OCI-LY7 (cell line): Measurements from ENCODE around the gene MFSD2A.

ENCODE experiments used
- CTCF ChIP-seq: fragments of 200-600 bp; sonication (generic); conservative IDR thresholded peaks from 2 replicates; pipeline ENCODE4 v1.5.1; 2014; ENCODE audit warnings: mild to moderate bottlenecking, antibody characterized with exemption, low read length, moderate library complexity, mixed read lengths
- EZH2phosphoT487 ChIP-seq: fragments of 200-600 bp; sonication (generic); IDR thresholded peaks from 2 replicates; pipeline ENCODE4 v1.6.1; 2018; ENCODE audit warnings: low read depth, borderline replicate concordance, mild to moderate bottlenecking, mixed run types, antibody characterized with exemption, low read length, moderate library complexity, mixed read lengths

- no peak for TF ChIP-seq CTCF
- TF ChIP-seq EZH2phosphoT487, result no peak
These were observed 27.0 kb downstream of the MFSD2A start for GRCh38 chr1:39981945-39982344.
